DOHH2 (cell line): ENCODE results near the gene GVQW3.

Experiments used
- H3F3A ChIP-seq: fragments of 200-600 bp; sonication (generic), shearing (Covaris generic); 2 replicates; pipeline ENCODE4 v1.6.0; 2016; ENCODE audit warnings: antibody characterized with exemption, mild to moderate bottlenecking; ENCODE audit not compliant: control insufficient read depth, insufficient read depth
- H3K27ac ChIP-seq: fragments of 200-600 bp; sonication (generic); 2 replicates; pipeline ENCODE4 v1.5.1; 2014; ENCODE audit warnings: low read depth, mild to moderate bottlenecking, low read length, moderate library complexity
- H3K27me3 ChIP-seq: fragments of 200-600 bp; sonication (generic); 2 replicates; pipeline ENCODE4 v1.6.1; 2014; ENCODE audit warnings: mild to moderate bottlenecking, low read length, mixed read lengths; ENCODE audit not compliant: control insufficient read depth
- H3K36me3 ChIP-seq: fragments of 200-600 bp; sonication (generic); 2 replicates; pipeline ENCODE4 v1.6.1; 2014; ENCODE audit warnings: mild to moderate bottlenecking, low read length, moderate library complexity, mixed read lengths; ENCODE audit not compliant: control insufficient read depth
- H3K4me1 ChIP-seq: fragments of 200-600 bp; sonication (generic); 2 replicates; pipeline ENCODE4 v1.6.1; 2014; ENCODE audit warnings: mild to moderate bottlenecking, low read length, mixed read lengths; ENCODE audit not compliant: control insufficient read depth
- H3K4me2 ChIP-seq: fragments of 200-600 bp; sonication (generic); 2 replicates; pipeline ENCODE4 v1.6.0; 2014; ENCODE audit warnings: mild to moderate bottlenecking, low read length, moderate library complexity
- H3K4me3 ChIP-seq: fragments of 200-600 bp; sonication (generic); 2 replicates; pipeline ENCODE4 v1.5.1; 2014; ENCODE audit warnings: mild to moderate bottlenecking, low read length, mixed read lengths
- H3K79me2 ChIP-seq: fragments of 200-600 bp; sonication (generic); 2 replicates; pipeline ENCODE4 v1.6.1; 2014; ENCODE audit warnings: mild to moderate bottlenecking, low read length, mixed read lengths; ENCODE audit not compliant: control insufficient read depth
- H3K9me2 ChIP-seq: fragments of 200-600 bp; sonication (generic); replicated peaks from 2 replicates; pipeline ENCODE4 v1.6.1; 2014; ENCODE audit warnings: mild to moderate bottlenecking, low read length, mixed read lengths; ENCODE audit not compliant: control insufficient read depth
- H3K9me3 ChIP-seq: fragments of 200-600 bp; sonication (generic); 2 replicates; pipeline ENCODE4 v1.6.1; 2014; ENCODE audit warnings: antibody characterized with exemption, low read length, mixed read lengths; ENCODE audit not compliant: control insufficient read depth, insufficient read depth
- H4K20me1 ChIP-seq: fragments of 200-600 bp; sonication (generic); 2 replicates; pipeline ENCODE4 v1.6.0; 2014; ENCODE audit warnings: low read depth, mild to moderate bottlenecking, antibody characterized with exemption, low read length, moderate library complexity; ENCODE audit not compliant: control insufficient read depth, insufficient read depth
- CTCF ChIP-seq: fragments of 200-600 bp; sonication (generic); IDR thresholded peaks from one replicate; pipeline ENCODE4 v1.5.1; 2014; ENCODE audit warnings: antibody characterized with exemption, mild to moderate bottlenecking, low read depth, low read length; ENCODE audit not compliant: poor library complexity, severe bottlenecking
- EZH2phosphoT487 ChIP-seq: fragments of 200-600 bp; sonication (generic); IDR thresholded peaks from 2 replicates; pipeline ENCODE4 v1.6.1; 2017; ENCODE audit warnings: borderline replicate concordance, mild to moderate bottlenecking, antibody characterized with exemption, low read length, moderate library complexity, mixed read lengths

The GVQW3 gene

GRCh38 chr11:76426660-76427059 is 45.5 kb downstream of the GVQW3 start:
- Histone ChIP-seq H4K20me1 (no peaks in the 10 kb centered on the region), H3K79me2 (no peaks in the 10 kb centered on the region), H3K4me3 (no peak overlapping the region), H3K27me3 (peaks cover 8% of the 10 kb centered on the region), H3K27ac (no peak overlapping the region), H3K9me3 (no peaks in the 10 kb centered on the region), H3K4me2 (no peak overlapping the region), H3K36me3 (no peaks in the 10 kb centered on the region), H3K9me2 (no peaks in the 10 kb centered on the region), H3K4me1 (no peaks in the 10 kb centered on the region), H3F3A (no peaks in the 10 kb centered on the region)
- TF ChIP-seq EZH2phosphoT487: no peak

GRCh38 chr11:76436020-76436419 is 54.9 kb downstream of the GVQW3 start:
- no peaks in the 10 kb centered on the region for H4K20me1 ChIP-seq
- no peak overlapping the region for H3K4me2 ChIP-seq
- no peaks in the 10 kb centered on the region for H3K9me2 ChIP-seq
- H3F3A ChIP-seq: no peaks in the 10 kb centered on the region
- no peaks in the 10 kb centered on the region for H3K36me3 ChIP-seq
- no peaks in the 10 kb centered on the region for H3K9me3 ChIP-seq
- H3K27me3 ChIP-seq: no peaks in the 10 kb centered on the region
- no peaks in the 10 kb centered on the region for H3K79me2 ChIP-seq
- no peak overlapping the region for H3K4me3 ChIP-seq
- no peak overlapping the region for H3K27ac ChIP-seq
- no peaks in the 10 kb centered on the region for H3K4me1 ChIP-seq
- TF ChIP-seq CTCF (no peak), EZH2phosphoT487 (no peak)

GRCh38 chr11:76443268-76443980 is 62.3 kb downstream of the GVQW3 start:
- Histone ChIP-seq H3K36me3 (peaks cover 52% of the 10 kb centered on the region), H3K4me1 (peaks cover 20% of the 10 kb centered on the region), H3K79me2 (peaks cover 63% of the 10 kb centered on the region), H3K9me2 (no peaks in the 10 kb centered on the region), H3K4me3 (peak overlapping the region; percentile 90), H3K9me3 (no peaks in the 10 kb centered on the region), H3K27ac (peak overlapping the region; percentile 61), H4K20me1 (peaks cover 9% of the 10 kb centered on the region), H3F3A (no peaks in the 10 kb centered on the region), H3K27me3 (no peaks in the 10 kb centered on the region), H3K4me2 (peak overlapping the region; percentile 72)
- no peak for TF ChIP-seq EZH2phosphoT487
- TF ChIP-seq CTCF: no peak

GRCh38 chr11:76444065-76444383 is 62.9 kb downstream of the GVQW3 start:
- H3F3A ChIP-seq: no peaks in the 10 kb centered on the region
- TF ChIP-seq CTCF: no peak
- no peak for TF ChIP-seq EZH2phosphoT487
- peak overlapping the region; percentile 61 for H3K27ac ChIP-seq
- no peaks in the 10 kb centered on the region for H3K27me3 ChIP-seq
- peaks cover 65% of the 10 kb centered on the region for H3K79me2 ChIP-seq
- H3K4me3 ChIP-seq: peak overlapping the region; percentile 90
- no peaks in the 10 kb centered on the region for H3K9me2 ChIP-seq
- H3K4me1 ChIP-seq: peaks cover 20% of the 10 kb centered on the region
- peaks cover 9% of the 10 kb centered on the region for H4K20me1 ChIP-seq
- peak overlapping the region; percentile 72 for H3K4me2 ChIP-seq
- H3K36me3 ChIP-seq: peaks cover 56% of the 10 kb centered on the region
- no peaks in the 10 kb centered on the region for H3K9me3 ChIP-seq
